ENCODE data around the gene PRDM16. TPM values are rescaled to one million over a fixed set of nuclear protein-coding genes. Genes with fewer than 3 reads are reported as not detected.

Gene PRDM16
- total RNA-seq, 1 donor = 6.5 TPM

- TF ChIP-seq, protein P1, sequence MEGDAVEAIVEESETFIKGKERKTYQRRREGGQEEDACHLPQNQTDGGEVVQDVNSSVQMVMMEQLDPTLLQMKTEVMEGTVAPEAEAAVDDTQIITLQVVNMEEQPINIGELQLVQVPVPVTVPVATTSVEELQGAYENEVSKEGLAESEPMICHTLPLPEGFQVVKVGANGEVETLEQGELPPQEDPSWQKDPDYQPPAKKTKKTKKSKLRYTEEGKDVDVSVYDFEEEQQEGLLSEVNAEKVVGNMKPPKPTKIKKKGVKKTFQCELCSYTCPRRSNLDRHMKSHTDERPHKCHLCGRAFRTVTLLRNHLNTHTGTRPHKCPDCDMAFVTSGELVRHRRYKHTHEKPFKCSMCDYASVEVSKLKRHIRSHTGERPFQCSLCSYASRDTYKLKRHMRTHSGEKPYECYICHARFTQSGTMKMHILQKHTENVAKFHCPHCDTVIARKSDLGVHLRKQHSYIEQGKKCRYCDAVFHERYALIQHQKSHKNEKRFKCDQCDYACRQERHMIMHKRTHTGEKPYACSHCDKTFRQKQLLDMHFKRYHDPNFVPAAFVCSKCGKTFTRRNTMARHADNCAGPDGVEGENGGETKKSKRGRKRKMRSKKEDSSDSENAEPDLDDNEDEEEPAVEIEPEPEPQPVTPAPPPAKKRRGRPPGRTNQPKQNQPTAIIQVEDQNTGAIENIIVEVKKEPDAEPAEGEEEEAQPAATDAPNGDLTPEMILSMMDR (IDR thresholded peaks at IDR 0.05; ENCODE audit: extremely low read depth, low read depth, low read length) = no peak
- no peaks in the 10 kb centered on the region for H3K27me3 ChIP-seq (ENCODE audit: insufficient read depth, low read length)
- no peak overlapping the region for H3K27ac ChIP-seq (ENCODE audit: low read depth, low read length)
- no peaks in the 10 kb centered on the region for H3K9me3 ChIP-seq (ENCODE audit: low read depth, low read length)
- no peaks in the 10 kb centered on the region for H3K36me3 ChIP-seq (ENCODE audit: insufficient read depth, low read length)
- no peak for DNase-seq (ENCODE audit: insufficient read length, low spot score, missing footprints)
- no peaks in the 10 kb centered on the region for H3K79me2 ChIP-seq (ENCODE audit: insufficient read depth, low read length)
- H3K4me3 ChIP-seq (ENCODE audit: insufficient read depth, low read length) = no peak overlapping the region
- H4K20me1 ChIP-seq (ENCODE audit: insufficient read depth, low read length) = peaks cover 2% of the 10 kb centered on the region
- H3K4me2 ChIP-seq (ENCODE audit: insufficient read depth, low read length) = no peak overlapping the region
- H3K4me1 ChIP-seq (ENCODE audit: insufficient read depth, low read length) = no peaks in the 10 kb centered on the region
- H2AFZ ChIP-seq (ENCODE audit: low read length) = no peak overlapping the region
Observed at GRCh38 chr1:3289502-3289901, 220.5 kb downstream of the PRDM16 start.

DNA sequence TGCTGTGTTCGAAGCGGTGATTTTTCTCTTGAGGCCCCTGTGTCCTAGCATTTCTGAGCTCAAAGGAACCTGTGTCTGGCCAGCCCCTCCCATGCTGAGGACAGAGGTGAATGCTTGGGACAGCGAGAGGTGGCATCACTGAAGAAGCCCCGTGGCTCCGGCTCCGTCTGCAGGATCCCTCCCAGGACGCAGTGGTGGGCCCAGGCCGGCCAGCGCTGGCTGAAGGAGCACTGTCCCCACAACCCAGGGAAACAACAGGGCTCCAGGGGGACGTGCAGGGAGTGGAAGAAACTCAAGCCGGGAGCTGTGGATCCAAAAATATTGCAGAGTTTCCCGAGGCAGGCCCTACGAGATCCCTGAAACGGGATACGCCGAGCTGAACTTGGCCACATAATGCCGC, 221.4 kb downstream of the PRDM16 start:
- H3K4me3 ChIP-seq (ENCODE audit: insufficient read depth, low read length) = no peak overlapping the region
- H3K27ac ChIP-seq (ENCODE audit: low read depth, low read length) = no peak overlapping the region
- TF ChIP-seq, protein P1 (IDR thresholded peaks at IDR 0.05; ENCODE audit: extremely low read depth, low read depth, low read length) = no peak
- peaks cover 2% of the 10 kb centered on the region for H4K20me1 ChIP-seq (ENCODE audit: insufficient read depth, low read length)
- no peaks in the 10 kb centered on the region for H3K36me3 ChIP-seq (ENCODE audit: insufficient read depth, low read length)
- no peak overlapping the region for H3K4me2 ChIP-seq (ENCODE audit: insufficient read depth, low read length)
- no peak for DNase-seq (ENCODE audit: insufficient read length, low spot score, missing footprints)
- no peaks in the 10 kb centered on the region for H3K4me1 ChIP-seq (ENCODE audit: insufficient read depth, low read length)
- H3K9me3 ChIP-seq (ENCODE audit: low read depth, low read length) = no peaks in the 10 kb centered on the region
- H3K79me2 ChIP-seq (ENCODE audit: insufficient read depth, low read length) = no peaks in the 10 kb centered on the region
- no peak overlapping the region for H2AFZ ChIP-seq (ENCODE audit: low read length)
- H3K27me3 ChIP-seq (ENCODE audit: insufficient read depth, low read length) = no peaks in the 10 kb centered on the region

GRCh38 chr1:3290915-3291314, 221.9 kb downstream of the PRDM16 start:
- H3K27ac ChIP-seq (ENCODE audit: low read depth, low read length) = no peak overlapping the region
- no peaks in the 10 kb centered on the region for H3K79me2 ChIP-seq (ENCODE audit: insufficient read depth, low read length)
- peaks cover 2% of the 10 kb centered on the region for H4K20me1 ChIP-seq (ENCODE audit: insufficient read depth, low read length)
- H3K4me1 ChIP-seq (ENCODE audit: insufficient read depth, low read length) = no peaks in the 10 kb centered on the region
- H3K36me3 ChIP-seq (ENCODE audit: insufficient read depth, low read length) = no peaks in the 10 kb centered on the region
- H3K4me3 ChIP-seq (ENCODE audit: insufficient read depth, low read length) = no peak overlapping the region
- DNase-seq (ENCODE audit: insufficient read length, low spot score, missing footprints) = no peak
- no peaks in the 10 kb centered on the region for H3K9me3 ChIP-seq (ENCODE audit: low read depth, low read length)
- TF ChIP-seq, protein P1 (IDR thresholded peaks at IDR 0.05; ENCODE audit: extremely low read depth, low read depth, low read length) = no peak
- H2AFZ ChIP-seq (ENCODE audit: low read length) = no peak overlapping the region
- no peak overlapping the region for H3K4me2 ChIP-seq (ENCODE audit: insufficient read depth, low read length)
- H3K27me3 ChIP-seq (ENCODE audit: insufficient read depth, low read length) = no peaks in the 10 kb centered on the region

DNA sequence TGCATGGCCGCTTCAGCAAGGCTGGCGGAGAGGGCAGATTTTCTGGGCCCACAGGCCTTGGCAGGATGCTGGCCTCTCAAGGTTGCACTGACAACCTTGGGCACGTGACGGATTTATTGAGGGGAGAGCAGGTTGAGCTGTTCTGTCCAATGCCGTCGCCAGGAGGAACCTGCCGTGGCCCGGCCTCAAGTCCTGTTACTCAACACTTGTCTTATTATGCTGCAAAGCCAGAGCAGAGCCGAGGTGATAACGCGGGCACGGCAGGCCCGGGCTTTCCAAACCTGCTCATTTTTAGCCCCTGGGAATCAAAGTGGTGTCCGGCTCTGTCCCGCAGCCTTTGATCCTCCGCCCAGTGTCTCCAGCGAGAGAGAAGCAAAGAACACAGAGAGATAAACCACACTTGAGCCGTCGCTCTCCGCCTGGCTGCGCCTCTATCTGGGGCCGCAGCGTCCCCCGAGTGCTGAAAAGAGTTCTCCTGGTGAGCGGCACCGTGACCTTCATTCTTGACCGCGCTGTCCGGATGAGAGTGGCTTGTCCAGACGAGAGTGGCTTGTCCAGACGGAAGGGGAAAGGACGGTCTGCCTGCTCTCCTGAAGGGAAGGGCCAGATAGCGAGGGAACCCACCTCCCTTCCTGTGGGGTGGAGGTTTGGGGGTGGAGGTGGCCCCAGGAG, 223.2 kb downstream of the PRDM16 start:
- Histone ChIP-seq H2AFZ (ENCODE audit: low read length) (no peak overlapping the region), H3K4me3 (ENCODE audit: insufficient read depth, low read length) (no peak overlapping the region), H4K20me1 (ENCODE audit: insufficient read depth, low read length) (peaks cover 2% of the 10 kb centered on the region), H3K4me1 (ENCODE audit: insufficient read depth, low read length) (no peaks in the 10 kb centered on the region), H3K4me2 (ENCODE audit: insufficient read depth, low read length) (no peak overlapping the region), H3K79me2 (ENCODE audit: insufficient read depth, low read length) (no peaks in the 10 kb centered on the region), H3K27ac (ENCODE audit: low read depth, low read length) (no peak overlapping the region), H3K36me3 (ENCODE audit: insufficient read depth, low read length) (no peaks in the 10 kb centered on the region), H3K9me3 (ENCODE audit: low read depth, low read length) (no peaks in the 10 kb centered on the region), H3K27me3 (ENCODE audit: insufficient read depth, low read length) (no peaks in the 10 kb centered on the region)
- TF ChIP-seq, protein P1 (IDR thresholded peaks at IDR 0.05; ENCODE audit: extremely low read depth, low read depth, low read length) = no peak
- DNase-seq (ENCODE audit: insufficient read length, low spot score, missing footprints) = no peak

Measured in osteoblast (primary cell).